HG03432 (cell line): ENCODE results near the gene CFAP107.
"Not testable (repeated sequence)": the region's sequence is repeated elsewhere in the genome, so short reads cannot be mapped to it uniquely, and the experiment has no call there.

Experiments used
- ATAC-seq: cut with Tn5 transposase; IDR thresholded peaks from one replicate; pipeline ENCODE4 v1.9.1; 2021; ENCODE audit warnings: mild to moderate bottlenecking, moderate library complexity; ENCODE audit not compliant: unreplicated experiment

The CFAP107 gene

GRCh38 chr1:12776801-12777557, 31.0 kb downstream of the CFAP107 start:
- ATAC-seq, result no peak

GRCh38 chr1:12778061-12778460, 32.1 kb downstream of the CFAP107 start:
- ATAC-seq, result no peak

- no peak for ATAC-seq
These were observed 32.9 kb downstream of the CFAP107 start for GRCh38 chr1:12778907-12779306.

- ATAC-seq, result not testable (repeated sequence)
These were observed 35.5 kb downstream of the CFAP107 start for GRCh38 chr1:12781488-12781887.

GRCh38 chr1:12783783-12784182, 37.8 kb downstream of the CFAP107 start:
- ATAC-seq, result not testable (repeated sequence)

- ATAC-seq, result not testable (repeated sequence)
These were observed 38.7 kb downstream of the CFAP107 start for GRCh38 chr1:12784729-12785128.

- ATAC-seq, result not testable (repeated sequence)
These were observed 45.1 kb downstream of the CFAP107 start, which contains the start of gene PRAMEF1 for GRCh38 chr1:12791097-12791496. TSS of gene PRAMEF1 (plus strand) at chr1:12791397. CDS start at chr1:12793228, 1,831 bp downstream.

GRCh38 chr1:12798911-12799310, 52.9 kb downstream of the CFAP107 start:
- ATAC-seq, result no peak

GRCh38 chr1:12799730-12800129, 53.7 kb downstream of the CFAP107 start:
- no peak for ATAC-seq

- ATAC-seq, result no peak
These were observed 63.9 kb downstream of the CFAP107 start for GRCh38 chr1:12809933-12810332.

- ATAC-seq, result no peak
These were observed 64.8 kb downstream of the CFAP107 start for GRCh38 chr1:12810691-12811408.

GRCh38 chr1:12811409-12811784, 65.4 kb downstream of the CFAP107 start:
- no peak for ATAC-seq
